Nephron progenitor cell (in vitro differentiated cells): ENCODE measurements around the gene SMIM24.

Source experiments
- DNase-seq: peaks from one replicate; pipeline ENCODE4 v3.0.0; 2021
- H3K27ac Mint-ChIP-seq: 2 replicates; pipeline ENCODE4 v1.8.0; 2021; ENCODE audit warnings: mild to moderate bottlenecking, moderate library complexity, mixed read lengths
- H3K27me3 Mint-ChIP-seq: 2 replicates; pipeline ENCODE4 v1.8.0; 2021; ENCODE audit warnings: mild to moderate bottlenecking, low read depth, mixed read lengths; ENCODE audit not compliant: poor library complexity
- H3K36me3 Mint-ChIP-seq: 2 replicates; pipeline ENCODE4 v1.8.0; 2021; ENCODE audit warnings: low read depth, mixed read lengths
- H3K4me1 Mint-ChIP-seq: 2 replicates; pipeline ENCODE4 v1.8.0; 2021; ENCODE audit warnings: mixed read lengths
- H3K4me3 Mint-ChIP-seq: 2 replicates; pipeline ENCODE4 v1.8.0; 2021; ENCODE audit warnings: mild to moderate bottlenecking, moderate library complexity, mixed read lengths
- H3K9me3 Mint-ChIP-seq: 2 replicates; pipeline ENCODE4 v1.8.0; 2021; ENCODE audit warnings: mild to moderate bottlenecking, moderate library complexity, mixed read lengths
- TF ChIP-seq, protein P1 (sequence below): fragments of 200-600 bp; sonication (generic); IDR thresholded peaks from 2 replicates; pipeline ENCODE4 v1.5.0; 2021; ENCODE audit warnings: antibody characterized with exemption

Gene SMIM24

DNA sequence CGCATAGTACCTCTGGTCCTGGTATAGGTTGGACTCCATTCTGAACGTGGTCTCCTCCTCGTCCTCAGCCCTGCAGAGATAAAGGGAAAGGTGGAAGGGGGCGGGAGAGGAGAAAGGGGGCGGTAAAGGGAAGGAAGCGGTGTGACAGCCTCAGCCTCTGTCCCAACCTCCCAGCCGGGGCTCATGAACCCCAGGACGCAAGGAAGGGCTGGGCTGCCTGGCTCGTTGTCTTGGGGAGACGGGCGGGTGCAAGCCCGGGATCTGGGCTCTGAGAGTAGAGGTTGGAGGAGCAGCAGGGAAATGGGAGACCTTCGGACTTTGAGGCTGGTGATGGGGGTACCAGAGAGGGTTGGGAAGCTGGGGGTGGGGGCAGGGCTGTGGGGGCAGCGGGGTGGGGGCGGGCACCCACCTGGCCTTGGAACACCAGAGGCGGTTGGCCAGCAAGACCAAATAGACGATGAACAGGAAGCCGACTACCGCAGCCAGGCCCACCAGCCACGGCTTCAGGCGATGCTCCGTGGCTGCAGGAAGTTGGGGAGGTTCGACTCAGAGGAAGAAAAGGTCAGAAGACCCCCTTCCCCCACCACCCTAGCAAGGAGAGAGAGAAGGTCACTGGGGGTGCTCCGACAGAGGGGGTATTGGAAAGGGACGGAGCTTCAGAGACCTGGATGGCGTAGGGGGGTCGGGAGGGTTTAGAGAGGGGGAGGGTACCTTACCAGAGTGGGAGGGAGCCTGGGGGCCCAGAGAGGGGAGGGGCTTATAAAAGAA is 1.7 kb downstream of the SMIM24 start:
- Mint-ChIP-seq H3K4me1 (peaks cover 28% of the 10 kb centered on the region), H3K9me3 (no peaks in the 10 kb centered on the region), H3K4me3 (no peak overlapping the region), H3K27me3 (peaks cover 34% of the 10 kb centered on the region), H3K36me3 (no peaks in the 10 kb centered on the region), H3K27ac (no peak overlapping the region)
- TF ChIP-seq, protein P1, sequence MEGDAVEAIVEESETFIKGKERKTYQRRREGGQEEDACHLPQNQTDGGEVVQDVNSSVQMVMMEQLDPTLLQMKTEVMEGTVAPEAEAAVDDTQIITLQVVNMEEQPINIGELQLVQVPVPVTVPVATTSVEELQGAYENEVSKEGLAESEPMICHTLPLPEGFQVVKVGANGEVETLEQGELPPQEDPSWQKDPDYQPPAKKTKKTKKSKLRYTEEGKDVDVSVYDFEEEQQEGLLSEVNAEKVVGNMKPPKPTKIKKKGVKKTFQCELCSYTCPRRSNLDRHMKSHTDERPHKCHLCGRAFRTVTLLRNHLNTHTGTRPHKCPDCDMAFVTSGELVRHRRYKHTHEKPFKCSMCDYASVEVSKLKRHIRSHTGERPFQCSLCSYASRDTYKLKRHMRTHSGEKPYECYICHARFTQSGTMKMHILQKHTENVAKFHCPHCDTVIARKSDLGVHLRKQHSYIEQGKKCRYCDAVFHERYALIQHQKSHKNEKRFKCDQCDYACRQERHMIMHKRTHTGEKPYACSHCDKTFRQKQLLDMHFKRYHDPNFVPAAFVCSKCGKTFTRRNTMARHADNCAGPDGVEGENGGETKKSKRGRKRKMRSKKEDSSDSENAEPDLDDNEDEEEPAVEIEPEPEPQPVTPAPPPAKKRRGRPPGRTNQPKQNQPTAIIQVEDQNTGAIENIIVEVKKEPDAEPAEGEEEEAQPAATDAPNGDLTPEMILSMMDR = no peak
- no peak for DNase-seq

DNA sequence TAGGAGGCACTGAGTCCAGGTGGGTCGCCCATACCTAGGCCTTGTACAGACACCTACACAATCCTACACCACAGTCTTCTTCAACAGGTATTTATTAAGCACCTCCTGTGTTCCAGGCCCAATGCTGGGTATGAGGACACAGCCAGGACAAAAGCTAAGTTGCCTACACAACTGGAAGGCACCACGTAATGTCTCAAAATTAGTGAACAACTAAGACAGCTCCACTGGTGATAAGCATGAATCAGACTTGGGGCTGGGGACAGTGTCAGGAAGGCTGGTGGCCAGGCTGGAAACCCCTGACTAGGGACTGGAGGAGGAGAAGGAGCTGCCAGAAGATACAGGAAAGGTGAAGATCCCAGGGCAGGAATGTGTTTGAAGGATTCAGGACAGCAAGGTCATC is 2.4 kb downstream of the SMIM24 start:
- no peak for DNase-seq
- peaks cover 29% of the 10 kb centered on the region for H3K4me1 Mint-ChIP-seq
- TF ChIP-seq, protein P1 = no peak
- no peak overlapping the region for H3K4me3 Mint-ChIP-seq
- H3K36me3 Mint-ChIP-seq = no peaks in the 10 kb centered on the region
- no peak overlapping the region for H3K27ac Mint-ChIP-seq
- H3K9me3 Mint-ChIP-seq = no peaks in the 10 kb centered on the region
- H3K27me3 Mint-ChIP-seq = peaks cover 41% of the 10 kb centered on the region

DNA sequence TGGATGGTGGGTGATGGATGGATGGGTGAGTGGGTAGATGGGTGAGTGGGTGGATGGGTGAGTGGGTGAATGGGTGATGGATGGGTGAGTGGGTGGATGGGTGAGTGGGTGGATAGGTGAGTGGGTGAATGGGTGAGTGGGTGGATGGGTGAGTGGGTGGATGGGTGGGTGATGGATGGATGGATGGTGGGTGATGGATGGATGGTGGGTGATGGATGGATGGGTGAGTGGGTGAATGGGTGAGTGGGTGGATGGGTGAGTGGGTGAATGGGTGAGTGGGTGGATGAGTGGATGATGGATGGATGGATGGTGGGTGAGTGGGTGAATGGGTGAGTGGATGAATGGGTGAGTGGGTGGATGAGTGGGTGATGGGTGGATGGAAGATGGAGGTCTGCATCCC is 2.8 kb downstream of the SMIM24 start:
- peaks cover 41% of the 10 kb centered on the region for H3K27me3 Mint-ChIP-seq
- no peaks in the 10 kb centered on the region for H3K9me3 Mint-ChIP-seq
- TF ChIP-seq, protein P1 = no peak
- H3K27ac Mint-ChIP-seq = no peak overlapping the region
- DNase-seq = no peak
- no peaks in the 10 kb centered on the region for H3K36me3 Mint-ChIP-seq
- peaks cover 29% of the 10 kb centered on the region for H3K4me1 Mint-ChIP-seq
- H3K4me3 Mint-ChIP-seq = no peak overlapping the region

DNA sequence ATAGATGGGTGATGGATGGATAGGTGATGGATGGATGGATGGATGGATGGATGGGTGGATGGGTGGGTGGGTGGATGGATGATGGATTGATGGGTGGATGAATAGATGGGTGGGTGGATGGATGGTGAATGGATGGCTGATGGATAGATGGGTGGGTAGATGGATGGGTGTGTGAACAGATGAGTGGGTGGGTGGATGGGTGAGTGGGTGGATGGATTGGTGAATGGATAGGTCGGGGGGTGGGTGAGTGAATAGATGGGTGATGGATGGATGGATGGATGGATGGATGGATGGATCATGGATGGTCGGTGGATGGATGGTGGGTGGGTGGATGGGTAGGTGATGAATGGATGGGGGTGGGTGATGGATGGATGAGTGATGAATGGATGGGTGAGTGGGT is 3.5 kb downstream of the SMIM24 start:
- H3K4me3 Mint-ChIP-seq = no peak overlapping the region
- no peaks in the 10 kb centered on the region for H3K9me3 Mint-ChIP-seq
- peaks cover 41% of the 10 kb centered on the region for H3K27me3 Mint-ChIP-seq
- H3K27ac Mint-ChIP-seq = no peak overlapping the region
- no peak for DNase-seq
- no peaks in the 10 kb centered on the region for H3K36me3 Mint-ChIP-seq
- TF ChIP-seq, protein P1 = no peak
- peaks cover 24% of the 10 kb centered on the region for H3K4me1 Mint-ChIP-seq

DNA sequence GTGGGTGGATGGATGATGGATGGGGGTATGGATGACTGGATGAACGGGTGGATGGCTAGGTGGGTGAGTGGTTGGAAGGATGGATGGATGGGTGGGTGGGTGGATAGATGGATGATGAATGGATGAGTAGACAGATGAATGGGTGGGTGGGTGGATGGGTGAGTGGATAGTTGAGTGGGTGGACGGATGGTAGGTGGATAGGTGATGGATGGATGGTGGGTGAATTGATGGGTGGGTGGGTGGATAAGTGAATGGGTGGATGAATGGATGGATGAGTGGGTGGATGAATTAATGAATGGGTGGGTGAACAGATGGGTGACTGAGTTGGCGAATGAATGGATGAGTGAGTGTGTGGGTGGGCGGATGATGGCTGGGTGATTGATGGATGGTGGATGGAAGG is 4.9 kb downstream of the SMIM24 start:
- H3K4me3 Mint-ChIP-seq = no peak overlapping the region
- H3K27me3 Mint-ChIP-seq = peaks cover 33% of the 10 kb centered on the region
- no peaks in the 10 kb centered on the region for H3K36me3 Mint-ChIP-seq
- TF ChIP-seq, protein P1 = no peak
- H3K4me1 Mint-ChIP-seq = peaks cover 14% of the 10 kb centered on the region
- peaks cover under 1% of the 10 kb centered on the region for H3K9me3 Mint-ChIP-seq
- H3K27ac Mint-ChIP-seq = no peak overlapping the region
- DNase-seq = no peak

DNA sequence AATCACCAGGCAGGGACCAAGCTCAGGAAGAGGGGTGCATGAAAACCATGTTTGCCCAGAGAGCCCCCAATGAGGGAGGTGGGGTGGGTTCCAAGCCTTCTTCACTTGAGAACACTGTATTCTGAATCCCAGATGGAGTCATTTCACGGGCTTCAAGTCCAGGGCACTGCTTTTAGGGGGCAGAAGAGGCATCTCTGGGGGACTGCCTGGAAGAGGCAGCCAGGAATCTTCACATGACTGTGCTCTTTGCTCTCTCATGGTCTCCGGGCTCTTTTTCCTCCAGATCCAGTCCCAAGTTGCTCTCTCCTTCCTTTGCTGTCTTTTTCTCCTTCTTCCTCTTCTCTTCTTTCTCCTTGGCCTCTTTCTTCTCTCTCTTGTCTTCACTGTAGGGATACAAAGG is 5.7 kb downstream of the SMIM24 start:
- Mint-ChIP-seq H3K36me3 (no peaks in the 10 kb centered on the region), H3K27ac (no peak overlapping the region), H3K4me3 (no peak overlapping the region), H3K4me1 (peaks cover 15% of the 10 kb centered on the region), H3K27me3 (peaks cover 37% of the 10 kb centered on the region), H3K9me3 (peaks cover 7% of the 10 kb centered on the region)
- no peak for DNase-seq
- TF ChIP-seq, protein P1 = no peak
